ENCODE data around the gene GCH1. TPM values are rescaled to one million over a fixed set of nuclear protein-coding genes. Genes with fewer than 3 reads are reported as not detected.

GCH1 gene
- total RNA-seq, 1 experiment from 2014 or later: 16.7 TPM

DNA sequence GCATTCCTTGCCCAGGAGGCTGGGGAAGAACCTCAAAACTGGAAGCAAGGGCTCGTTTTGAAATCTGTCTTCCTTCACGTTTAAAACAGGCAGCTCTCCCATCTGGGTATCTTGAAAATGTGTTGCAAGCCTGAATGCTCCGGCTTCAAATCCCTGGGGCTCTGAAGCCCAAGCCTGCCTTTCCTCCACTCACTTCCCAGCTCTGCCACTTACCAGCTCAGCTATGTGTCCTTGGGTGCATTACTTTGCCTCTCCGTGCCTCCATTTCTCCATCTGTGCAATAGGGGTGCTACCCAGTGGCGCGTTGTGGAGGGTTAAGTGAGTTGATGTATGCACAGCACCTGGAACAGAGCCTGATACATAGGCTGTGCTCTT, 97.6 kb downstream of the GCH1 start:
- POLR2A ChIA-PET: interaction anchor here (1.5 kb wide), 1 partner anchor 241 kb away, joined by 5 read pairs; no protein-coding TSS in a partner anchor
- Histone ChIP-seq H4K20me1 (ENCODE audit: insufficient read depth) (no peaks in the 10 kb centered on the region), H3K9me2 (ENCODE audit: insufficient read depth) (no peaks in the 10 kb centered on the region), H3K36me3 (ENCODE audit: control insufficient read depth in 1 of 2, insufficient read depth in 2 of 2, low read length in 2 of 2) (no peaks in the 10 kb centered on the region), H3K27me3 (ENCODE audit: insufficient read depth, low read length) (no peaks in the 10 kb centered on the region), H3K27ac (ENCODE audit: low read depth, low read length) (no peak overlapping the region), H3K9ac (ENCODE audit: low read length) (no peak overlapping the region), H3K4me2 (ENCODE audit: low read length) (no peak overlapping the region), H3K79me2 (ENCODE audit: insufficient read depth, low read length) (no peaks in the 10 kb centered on the region), H3K9me3 (ENCODE audit: control insufficient read depth in 1 of 2, insufficient read depth in 1 of 2, low read depth in 1 of 2, low read length in 2 of 2) (no peaks in the 10 kb centered on the region), H2AFZ (ENCODE audit: low read depth, low read length, poor library complexity, severe bottlenecking) (no peak overlapping the region), H3K4me1 (ENCODE audit: control insufficient read depth in 1 of 2, insufficient read depth in 2 of 2, low read length in 2 of 2) (peaks cover 0 to 5% of the 10 kb centered on the region in 2 experiments; a peak in 1 of 4 replicates), H3K4me3 (replicated peaks in 1 of 2; ENCODE audit: low read depth in 1 of 2, low read length in 2 of 2) (no peak overlapping the region)
- RAD21 ChIA-PET (ENCODE audit: low non-redundant PET in 1 of 2, low total read pairs in 2 of 2, uncharacterized antibody in 2 of 2, unreplicated experiment in 2 of 2): interaction anchor here in 1 of 2 experiments (1.5 kb wide), 1 partner anchor 241 kb away, joined by 3 read pairs; no protein-coding TSS in a partner anchor
- CTCF ChIA-PET: interaction anchor here (1.1 to 4.3 kb wide), 3 partner anchors 11 to 438 kb away, joined by 3 to 46 read pairs (median 17); no protein-coding TSS in a partner anchor
- TF ChIP-seq SP1 (IDR thresholded peaks at IDR 0.05; ENCODE audit: low read depth): no peak
- intact Hi-C loops (cut with micrococcal nuclease): loop anchor here (2.0 kb wide), 1 partner anchor 438 kb away; no protein-coding TSS in a partner anchor
- ATAC-seq (no peak), DNase-seq (ENCODE audit: low read depth, low spot score) (no peak)
- no TSS peak for BruUV-seq (replicated peaks)

GRCh38 chr14:54804538-54805041, 98.0 kb downstream of the GCH1 start:
- ChIA-PET POLR2A (no interaction called here), RAD21 (ENCODE audit: low non-redundant PET in 1 of 2, low total read pairs in 2 of 2, uncharacterized antibody in 2 of 2, unreplicated experiment in 2 of 2) (interaction anchor here in 1 of 2 experiments (1.5 kb wide), 1 partner anchor 241 kb away, joined by 3 read pairs; no protein-coding TSS in a partner anchor), CTCF (interaction anchor here (1.1 to 4.3 kb wide), 5 partner anchors 9 to 438 kb away, joined by 3 to 46 read pairs (median 5); no protein-coding TSS in a partner anchor)
- H3K27ac ChIP-seq (ENCODE audit: low read depth, low read length): no peak overlapping the region
- H3K27me3 ChIP-seq (ENCODE audit: insufficient read depth, low read length): no peaks in the 10 kb centered on the region
- H3K4me3 ChIP-seq (replicated peaks in 1 of 2; ENCODE audit: low read depth in 1 of 2, low read length in 2 of 2): no peak overlapping the region
- no peaks in the 10 kb centered on the region for H3K9me3 ChIP-seq (ENCODE audit: control insufficient read depth in 1 of 2, insufficient read depth in 1 of 2, low read depth in 1 of 2, low read length in 2 of 2)
- no TSS peak for BruUV-seq (replicated peaks)
- no peaks in the 10 kb centered on the region for H3K79me2 ChIP-seq (ENCODE audit: insufficient read depth, low read length)
- H3K36me3 ChIP-seq (ENCODE audit: control insufficient read depth in 1 of 2, insufficient read depth in 2 of 2, low read length in 2 of 2): no peaks in the 10 kb centered on the region
- no peak for TF ChIP-seq EGR1 (IDR thresholded peaks at IDR 0.05; ENCODE audit: low read depth)
- no peak for TF ChIP-seq JUND (IDR thresholded peaks at IDR 0.05)
- no peak for TF ChIP-seq ZBTB33 (IDR thresholded peaks at IDR 0.05; ENCODE audit: extremely low read depth, insufficient replicate concordance, low read length)
- no peak for TF ChIP-seq TCF7L2 (IDR thresholded peaks at IDR 0.05; ENCODE audit: borderline replicate concordance, extremely low read depth, insufficient read depth, insufficient read length)
- no peak for TF ChIP-seq POLR2AphosphoS5 (IDR thresholded peaks at IDR 0.05; ENCODE audit: low read depth, low read length)
- no peak for TF ChIP-seq RAD21 (IDR thresholded peaks at IDR 0.05; ENCODE audit: low read depth)
- no peak for TF ChIP-seq EZH2 (IDR thresholded peaks at IDR 0.05)
- TF ChIP-seq FOSL1 (IDR thresholded peaks at IDR 0.05; ENCODE audit: low read depth): no peak
- no peak for TF ChIP-seq POLR2A (IDR thresholded peaks at IDR 0.05; ENCODE audit: borderline replicate concordance, extremely low read depth, insufficient read depth, insufficient read length)
- TF ChIP-seq SRF (IDR thresholded peaks at IDR 0.05; ENCODE audit: low read depth): no peak
- TF ChIP-seq ZNF274 (IDR thresholded peaks at IDR 0.05; ENCODE audit: low read depth, low read length): no peak
- TF ChIP-seq SP1 (IDR thresholded peaks at IDR 0.05; ENCODE audit: low read depth): no peak
- no peak for TF ChIP-seq CEBPB (IDR thresholded peaks at IDR 0.05; ENCODE audit: low read depth)
- TF ChIP-seq, protein P1, sequence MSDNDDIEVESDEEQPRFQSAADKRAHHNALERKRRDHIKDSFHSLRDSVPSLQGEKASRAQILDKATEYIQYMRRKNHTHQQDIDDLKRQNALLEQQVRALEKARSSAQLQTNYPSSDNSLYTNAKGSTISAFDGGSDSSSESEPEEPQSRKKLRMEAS (IDR thresholded peaks at IDR 0.05): no peak
- no peak for TF ChIP-seq ZFX (IDR thresholded peaks at IDR 0.05)
- TF ChIP-seq YY1 (IDR thresholded peaks at IDR 0.05; ENCODE audit: extremely low read depth, insufficient replicate concordance, low read depth, low read length): no peak
- TF ChIP-seq SIN3A (IDR thresholded peaks at IDR 0.05; ENCODE audit: low read depth): no peak
- TF ChIP-seq CBX3 (IDR thresholded peaks at IDR 0.05; ENCODE audit: low read depth): no peak
- DNase-seq (ENCODE audit: low read depth, low spot score) (no peak), ATAC-seq (no peak)
- no peaks in the 10 kb centered on the region for H4K20me1 ChIP-seq (ENCODE audit: insufficient read depth)
- intact Hi-C loops (cut with micrococcal nuclease): loop anchor here (2.0 kb wide), 1 partner anchor 438 kb away; no protein-coding TSS in a partner anchor
- no peak overlapping the region for H3K4me2 ChIP-seq (ENCODE audit: low read length)
- H3K9me2 ChIP-seq (ENCODE audit: insufficient read depth): no peaks in the 10 kb centered on the region
- no peak overlapping the region for H2AFZ ChIP-seq (ENCODE audit: low read depth, low read length, poor library complexity, severe bottlenecking)
- H3K9ac ChIP-seq (ENCODE audit: low read length): no peak overlapping the region
- H3K4me1 ChIP-seq (ENCODE audit: control insufficient read depth in 1 of 2, insufficient read depth in 2 of 2, low read length in 2 of 2): peaks cover 0 to 5% of the 10 kb centered on the region in 2 experiments; a peak in 1 of 4 replicates
